ENCODE results near the gene MFSD1.
"Not testable (repeated sequence)": the region's sequence is repeated elsewhere in the genome, so short reads cannot be mapped to it uniquely, and the experiment has no call there.

Gene MFSD1

GRCh38 chr3:158776531-158776930 is 25.3 kb upstream of the MFSD1 start:
- DNase-seq (ENCODE audit: low spot score), result no peak

- no peak for DNase-seq (ENCODE audit: low spot score)
These were observed 24.5 kb upstream of the MFSD1 start for GRCh38 chr3:158777161-158777873.

GRCh38 chr3:158780766-158781165 is 21.1 kb upstream of the MFSD1 start:
- no peak for DNase-seq (ENCODE audit: low spot score)

DNA sequence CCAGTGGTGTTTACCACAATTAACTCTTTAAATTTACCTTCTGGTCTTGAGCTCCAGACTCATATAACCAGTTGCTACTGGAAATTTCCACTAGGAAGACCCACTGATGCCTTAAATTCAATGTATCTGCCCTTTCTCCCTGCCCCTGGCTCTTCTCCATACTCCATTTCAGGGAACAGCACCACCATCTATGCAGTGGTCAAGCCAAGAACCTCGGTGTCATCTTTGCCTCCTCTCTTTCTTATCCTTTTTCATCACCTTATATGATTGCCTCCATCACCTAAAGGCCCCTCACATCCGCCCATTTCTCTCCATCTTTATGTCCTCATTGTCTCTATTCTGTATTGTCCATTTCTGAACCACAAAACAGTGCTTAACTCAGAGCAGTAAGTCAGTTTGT is 20.7 kb upstream of the MFSD1 start:
- DNase-seq (ENCODE audit: low spot score), result no peak

DNA sequence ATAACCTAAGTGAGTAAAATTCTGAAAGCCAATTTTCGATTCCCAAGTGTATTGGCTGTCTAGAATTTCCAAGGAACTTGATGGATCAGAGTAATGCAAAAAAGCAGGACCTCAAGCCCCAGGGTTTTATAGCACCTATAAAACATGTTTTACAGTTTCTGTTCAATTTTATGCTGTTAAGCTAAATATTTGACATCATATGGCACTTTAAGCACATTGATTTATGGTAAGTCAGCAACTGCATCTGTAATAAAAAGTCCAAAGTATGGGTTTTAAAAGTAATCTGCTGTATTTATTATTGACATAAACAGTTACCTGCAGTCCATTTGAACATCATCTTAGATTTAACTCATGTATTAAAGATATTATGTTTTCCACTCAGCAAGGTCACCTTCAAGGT is 20.0 kb upstream of the MFSD1 start:
- no peak for DNase-seq (ENCODE audit: low spot score)

DNA sequence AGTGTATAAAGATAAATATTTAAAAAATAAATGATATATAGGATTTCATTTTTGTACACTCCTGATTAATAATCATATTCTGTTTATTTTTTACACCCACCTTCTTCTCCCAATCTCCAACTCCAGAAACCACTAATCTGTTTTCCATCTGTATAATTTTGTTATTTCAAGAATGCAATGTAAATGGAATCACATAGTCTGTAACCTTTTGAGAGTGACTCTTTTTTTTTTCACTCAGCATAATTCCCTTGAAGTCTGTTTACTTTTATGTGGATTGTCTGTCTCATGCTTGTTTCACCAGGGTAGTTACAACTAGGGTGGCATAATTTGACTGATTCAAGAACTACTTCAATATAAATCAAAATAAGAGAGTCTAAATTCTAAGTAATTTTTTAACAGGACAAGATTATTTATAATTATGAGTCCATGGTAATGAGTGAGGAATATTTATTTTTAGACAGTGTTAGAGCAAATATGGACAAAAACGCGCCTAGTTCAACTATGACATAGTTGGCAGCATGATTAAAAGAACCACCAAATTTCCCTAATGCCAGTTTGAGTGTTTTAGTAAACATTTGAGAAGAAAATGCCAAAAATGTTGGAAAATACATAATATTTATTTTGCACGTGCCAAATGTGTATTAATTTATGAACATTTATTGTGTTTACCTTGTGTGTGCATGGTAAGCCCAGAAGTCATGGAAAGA is 19.4 kb upstream of the MFSD1 start:
- no peak for DNase-seq (ENCODE audit: low spot score)

DNA sequence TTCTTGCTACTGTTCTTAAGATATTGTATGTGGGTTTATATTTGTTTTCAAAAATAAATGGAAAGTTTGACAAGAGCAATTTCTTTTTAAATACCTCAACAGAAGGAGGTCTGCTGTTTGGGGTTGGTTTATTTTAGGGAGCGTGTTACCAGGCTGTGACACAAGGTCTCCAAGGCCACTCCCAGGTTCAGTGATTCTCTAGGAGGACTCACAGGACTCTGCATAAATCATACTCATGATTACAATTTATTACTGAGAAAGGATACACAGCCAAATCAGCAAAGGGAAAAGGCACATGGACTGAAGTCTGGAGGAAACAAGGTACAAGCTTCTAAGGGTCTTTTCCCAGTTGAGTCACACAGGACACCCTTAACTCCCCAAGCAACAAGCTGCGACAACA is 18.8 kb upstream of the MFSD1 start:
- no peak for DNase-seq (ENCODE audit: low spot score)

DNA sequence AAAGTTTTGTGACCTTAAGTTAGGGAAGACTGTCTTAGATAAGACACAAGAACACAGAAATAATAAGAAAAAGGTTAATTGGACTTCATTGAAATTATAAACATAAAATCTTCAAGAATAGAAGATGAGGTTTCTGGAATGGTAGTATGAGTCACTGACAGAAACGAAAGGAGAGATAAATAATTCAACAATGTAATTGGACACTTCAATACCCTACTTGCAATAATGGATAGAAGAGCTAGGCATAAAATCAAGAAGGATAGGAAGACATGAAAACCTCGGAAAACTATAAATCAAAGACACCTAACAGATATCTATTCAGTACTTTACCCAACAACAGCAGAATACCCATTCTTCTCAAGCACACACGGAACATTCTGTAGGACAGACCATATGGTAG is 15.9 kb upstream of the MFSD1 start:
- DNase-seq (ENCODE audit: low spot score), result no peak

DNA sequence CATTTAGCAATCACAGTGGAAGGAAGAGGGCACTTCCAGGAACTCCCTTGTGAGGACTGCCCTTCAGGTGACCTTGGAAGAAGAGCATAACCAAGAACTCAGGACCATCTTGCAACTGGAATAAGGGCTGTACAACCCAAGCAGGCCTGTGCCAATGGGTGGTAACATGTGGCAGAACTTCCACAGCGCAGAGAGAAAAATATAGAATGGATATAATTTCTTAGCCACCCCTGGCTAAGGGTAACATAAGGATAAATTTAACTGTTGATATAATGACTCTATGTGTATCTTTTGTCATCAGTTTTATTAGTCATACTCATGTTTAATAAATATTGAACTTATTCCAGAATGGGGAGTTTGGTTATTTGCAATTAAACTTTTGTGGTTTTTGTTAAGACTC is 13.4 kb upstream of the MFSD1 start:
- DNase-seq (ENCODE audit: low spot score), result no peak

DNA sequence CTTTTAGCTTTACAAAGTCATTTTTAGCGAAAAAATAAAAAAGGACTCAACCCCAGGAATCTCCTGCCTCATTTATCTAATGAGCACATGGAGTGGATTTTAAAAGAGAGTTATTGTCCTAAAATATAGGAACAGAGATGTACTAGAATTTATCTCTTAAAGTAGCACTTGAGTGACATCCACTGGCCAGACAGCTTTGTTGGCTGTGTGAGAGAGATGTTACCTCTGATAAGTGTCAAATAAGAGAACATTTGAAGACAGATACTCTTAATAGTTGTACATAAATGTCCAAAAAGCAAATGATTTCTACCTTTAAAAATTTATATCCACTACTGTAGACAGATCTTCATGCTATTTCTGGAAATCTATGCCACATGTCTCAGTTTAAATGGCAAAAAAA is 12.3 kb upstream of the MFSD1 start:
- peak; percentile 18 for DNase-seq (ENCODE audit: low spot score)

DNA sequence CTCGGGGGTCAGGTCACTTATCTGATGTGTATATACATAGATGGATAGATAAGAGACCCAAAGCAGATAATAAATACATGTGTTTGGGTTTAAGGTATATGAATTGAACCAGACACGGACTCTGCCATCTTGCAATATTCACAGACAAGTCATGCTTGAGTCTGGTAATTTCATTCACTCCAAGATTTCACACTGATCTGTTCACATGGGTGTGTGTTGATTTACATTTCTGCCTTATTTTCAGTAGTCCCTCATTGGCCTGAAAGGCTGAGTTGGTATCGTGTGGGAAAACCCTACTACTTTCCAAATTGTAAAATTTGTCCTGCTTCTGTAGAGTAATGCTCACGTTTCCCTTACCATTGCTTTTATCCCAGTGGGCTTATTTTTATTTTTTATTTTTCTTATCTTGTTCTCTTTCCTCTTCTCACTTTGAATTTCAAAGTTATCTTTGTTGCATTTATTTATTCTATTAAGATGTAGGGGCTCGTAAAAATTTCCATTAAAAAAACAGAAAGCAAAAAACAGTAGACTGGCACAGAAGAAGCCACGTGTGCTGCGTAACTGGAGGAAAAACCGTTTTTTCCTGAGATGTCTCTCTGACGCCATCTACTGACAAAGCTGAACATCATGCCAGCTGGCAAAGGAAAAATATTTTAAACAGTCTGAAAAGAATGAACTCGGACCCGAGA is 10.8 kb upstream of the MFSD1 start:
- peak; percentile 80 for DNase-seq (ENCODE audit: low spot score)

GRCh38 chr3:158791590-158791920 is 10.3 kb upstream of the MFSD1 start:
- not testable (repeated sequence) for DNase-seq (ENCODE audit: low spot score)

GRCh38 chr3:158792709-158793108 is 9.1 kb upstream of the MFSD1 start:
- DNase-seq (ENCODE audit: low spot score), result no peak

DNA sequence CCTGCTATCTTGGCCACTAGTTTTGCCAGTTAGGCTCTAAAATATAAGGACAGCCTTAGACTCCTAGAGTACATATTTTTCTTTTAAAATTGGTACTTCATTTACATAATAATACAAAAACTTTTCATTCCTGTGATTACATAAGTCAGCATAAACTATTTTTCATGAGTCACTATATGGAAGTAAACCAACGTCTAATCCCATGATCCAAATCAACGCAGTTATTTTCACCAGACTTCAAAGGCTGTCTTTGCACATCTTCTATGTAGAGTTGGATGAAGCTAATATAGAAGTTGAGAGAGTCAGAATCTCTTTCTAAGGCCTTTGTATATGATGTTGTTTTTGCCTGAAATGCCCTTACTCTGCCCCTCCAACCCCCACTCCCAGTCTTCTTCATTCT is 7.6 kb upstream of the MFSD1 start:
- no peak for DNase-seq (ENCODE audit: low spot score)

DNA sequence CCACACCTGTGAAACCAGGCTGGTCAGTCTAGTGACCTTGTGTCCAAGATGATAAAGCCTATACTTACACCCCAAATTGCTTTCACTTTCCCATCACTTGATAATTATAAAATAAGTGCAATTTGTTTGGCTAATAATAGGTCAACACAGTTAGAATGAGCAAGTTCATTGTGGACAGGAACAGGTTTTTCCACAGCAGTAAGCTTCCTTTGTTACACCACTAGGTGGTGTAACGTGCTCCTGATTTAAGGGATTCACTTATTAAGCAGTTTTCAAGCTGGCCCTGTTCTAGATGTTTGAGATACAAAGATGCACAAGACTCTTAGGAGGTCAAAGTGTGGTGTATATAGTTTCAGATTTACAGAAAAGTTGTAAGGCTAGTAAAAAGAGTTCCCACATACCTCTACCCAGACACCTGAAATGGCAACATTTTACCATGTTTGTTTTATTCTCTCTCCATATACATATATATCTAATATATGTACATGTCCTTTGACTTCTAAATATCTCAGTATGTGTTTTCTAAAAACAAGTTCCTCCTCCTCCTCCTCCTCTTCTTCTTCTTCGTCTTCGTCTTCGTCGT is 6.8 kb upstream of the MFSD1 start:
- peak; percentile 39 for DNase-seq (ENCODE audit: low spot score)

DNA sequence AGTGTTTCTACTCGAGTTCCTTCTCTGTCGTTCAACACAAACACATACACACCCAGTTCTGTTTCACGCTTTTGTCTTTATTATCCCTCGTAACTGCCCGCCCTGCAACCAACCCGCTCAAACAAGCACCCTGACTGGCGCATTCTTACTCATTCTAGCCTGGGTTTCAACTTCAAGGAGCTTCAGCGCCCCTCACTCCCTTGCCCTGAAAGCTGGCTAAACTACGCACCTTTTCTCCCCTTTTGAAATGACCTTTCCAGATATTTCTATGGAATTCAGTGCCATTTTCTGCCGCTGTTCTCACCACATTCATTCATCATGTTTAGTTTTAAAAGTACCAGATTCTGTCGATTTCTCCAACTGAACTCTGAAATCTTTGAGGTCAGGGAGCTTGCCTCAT is 653 bp upstream of the MFSD1 start:
- DNase-seq (ENCODE audit: low spot score), result peak; percentile 29

GRCh38 chr3:158802409-158803268 is 785 bp downstream of the MFSD1 start:
- DNase-seq (ENCODE audit: low spot score), result peak; percentile 39

GRCh38 chr3:158804441-158804840 is 2.6 kb downstream of the MFSD1 start:
- DNase-seq (ENCODE audit: low spot score), result no peak

DNA sequence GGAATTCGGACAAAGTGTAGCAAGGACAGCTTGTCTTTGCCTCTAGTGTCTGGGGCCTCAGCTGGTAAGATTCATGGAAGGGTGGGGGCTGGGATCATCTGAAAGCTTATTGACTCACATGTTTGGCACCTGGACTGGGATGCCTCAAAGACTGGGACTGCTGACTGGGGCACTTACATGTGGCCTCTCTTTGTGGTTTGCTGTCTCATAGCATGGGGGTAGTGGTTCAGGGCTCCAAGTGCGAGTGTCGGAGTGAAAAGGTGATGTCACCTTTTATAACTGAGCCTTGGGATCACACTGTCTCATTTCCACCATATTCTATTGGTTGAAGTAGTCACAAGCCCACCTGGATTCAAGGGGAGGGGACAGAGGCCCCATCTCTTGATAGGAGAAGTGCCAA is 6.8 kb downstream of the MFSD1 start:
- DNase-seq (ENCODE audit: low spot score), result no peak

DNA sequence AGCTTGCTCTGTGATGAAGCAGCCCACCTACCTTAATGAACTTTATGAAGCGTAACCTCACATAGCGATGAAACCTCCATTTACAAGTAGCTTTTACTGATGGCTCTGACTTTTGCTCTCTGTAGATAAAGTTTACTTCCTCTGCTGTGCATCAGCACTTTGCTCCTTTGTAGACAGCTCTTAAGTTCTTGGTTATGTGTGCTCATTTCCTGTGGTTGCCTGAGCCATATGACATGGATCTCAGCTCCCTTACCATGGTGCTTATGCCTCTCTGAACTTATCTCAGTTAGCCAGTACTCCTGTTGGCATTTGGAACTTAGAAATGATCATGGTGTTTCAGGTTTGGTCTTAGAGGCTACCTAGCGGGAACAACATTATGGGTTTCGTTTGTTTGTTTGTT is 7.8 kb downstream of the MFSD1 start:
- no peak for DNase-seq (ENCODE audit: low spot score)

GRCh38 chr3:158810823-158811724 is 9.2 kb downstream of the MFSD1 start:
- DNase-seq (ENCODE audit: low spot score), result no peak
